ENCODE data around the gene CBR4. TPM values are rescaled to one million over a fixed set of nuclear protein-coding genes. Genes with fewer than 3 reads are reported as not detected.
"Not testable (repeated sequence)": the region's sequence is repeated elsewhere in the genome, so short reads cannot be mapped to it uniquely, and the experiment has no call there.

CBR4 gene
- total and polyA plus RNA-seq, 2 donors (not counting 1 experiment from before 2014, with no cell fraction given): 3.3 to 19.0 TPM

GRCh38 chr4:168955674-168956073 is 54.4 kb downstream of the CBR4 start:
- H3K9me3 ChIP-seq (ENCODE audit: control insufficient read depth, insufficient read depth, low read depth, low read length): no peaks in the 10 kb centered on the region
- H4K20me1 ChIP-seq (ENCODE audit: control insufficient read depth, extremely low read depth, insufficient read depth, low read length): no peaks in the 10 kb centered on the region
- H3K4me1 ChIP-seq (ENCODE audit: control insufficient read depth, extremely low read depth, insufficient read depth, low read length): no peaks in the 10 kb centered on the region
- H3K4me2 ChIP-seq (ENCODE audit: extremely low read depth, insufficient read depth, low read length): no peak overlapping the region
- H3K36me3 ChIP-seq (ENCODE audit: control insufficient read depth, insufficient read depth, low read length): no peaks in the 10 kb centered on the region
- no peak overlapping the region for H3K4me3 ChIP-seq (replicated peaks in 1 of 4; ENCODE audit: control extremely low read depth in 1 of 4, insufficient read depth in 1 of 4, low read depth in 3 of 4, low read length in 4 of 4)
- H3K27me3 ChIP-seq (ENCODE audit: control insufficient read depth, insufficient read depth, low read length): no peaks in the 10 kb centered on the region
- TF ChIP-seq EZH2 (IDR thresholded peaks at IDR 0.05; ENCODE audit: low read length, missing control alignments): no peak
- TF ChIP-seq CTCF (conservative IDR thresholded peaks at IDR 0.05 in 1 of 2, IDR thresholded peaks at IDR 0.05 in 1 of 2; ENCODE audit: low read depth in 1 of 2, low read length in 2 of 2): no peak
- no peak overlapping the region for H3K27ac ChIP-seq (ENCODE audit: insufficient read depth, low read length)
- no peaks in the 10 kb centered on the region for H3K79me2 ChIP-seq (ENCODE audit: control insufficient read depth, insufficient read depth, low read length)
- H2AFZ ChIP-seq (ENCODE audit: low read length): no peak overlapping the region
- H3K9ac ChIP-seq (ENCODE audit: insufficient read depth, low read length): no peak overlapping the region
- no peak for DNase-seq (ENCODE audit: low read depth in 2 of 2)

- not testable (repeated sequence) for H3K27ac ChIP-seq (ENCODE audit: insufficient read depth, low read length); H3K4me1 ChIP-seq (ENCODE audit: control insufficient read depth, extremely low read depth, insufficient read depth, low read length); H3K4me3 ChIP-seq (replicated peaks in 1 of 4; ENCODE audit: control extremely low read depth in 1 of 4, insufficient read depth in 1 of 4, low read depth in 3 of 4, low read length in 4 of 4); H3K36me3 ChIP-seq (ENCODE audit: control insufficient read depth, insufficient read depth, low read length); H3K79me2 ChIP-seq (ENCODE audit: control insufficient read depth, insufficient read depth, low read length); H3K9me3 ChIP-seq (ENCODE audit: control insufficient read depth, insufficient read depth, low read depth, low read length); H3K4me2 ChIP-seq (ENCODE audit: extremely low read depth, insufficient read depth, low read length); H2AFZ ChIP-seq (ENCODE audit: low read length); DNase-seq (ENCODE audit: low read depth in 2 of 2); H4K20me1 ChIP-seq (ENCODE audit: control insufficient read depth, extremely low read depth, insufficient read depth, low read length); H3K9ac ChIP-seq (ENCODE audit: insufficient read depth, low read length); H3K27me3 ChIP-seq (ENCODE audit: control insufficient read depth, insufficient read depth, low read length)
Observed at GRCh38 chr4:168952821-168953246, 57.2 kb downstream of the CBR4 start.

- DNase-seq (ENCODE audit: low read depth in 2 of 2): no peak
- no peak for TF ChIP-seq CTCF (conservative IDR thresholded peaks at IDR 0.05 in 1 of 2, IDR thresholded peaks at IDR 0.05 in 1 of 2; ENCODE audit: low read depth in 1 of 2, low read length in 2 of 2)
- TF ChIP-seq EZH2 (IDR thresholded peaks at IDR 0.05; ENCODE audit: low read length, missing control alignments): no peak
- no peaks in the 10 kb centered on the region for H3K79me2 ChIP-seq (ENCODE audit: control insufficient read depth, insufficient read depth, low read length)
Observed at GRCh38 chr4:168945291-168945690, 64.8 kb downstream of the CBR4 start.

More at GRCh38 chr4:168945291-168945690, 64.8 kb downstream of the CBR4 start:
- no peak overlapping the region for H3K9ac ChIP-seq (ENCODE audit: insufficient read depth, low read length)
- H3K27me3 ChIP-seq (ENCODE audit: control insufficient read depth, insufficient read depth, low read length): no peaks in the 10 kb centered on the region
- no peak overlapping the region for H3K4me3 ChIP-seq (replicated peaks in 1 of 4; ENCODE audit: control extremely low read depth in 1 of 4, insufficient read depth in 1 of 4, low read depth in 3 of 4, low read length in 4 of 4)
- H2AFZ ChIP-seq (ENCODE audit: low read length): no peak overlapping the region
- no peaks in the 10 kb centered on the region for H3K9me3 ChIP-seq (ENCODE audit: control insufficient read depth, insufficient read depth, low read depth, low read length)
- no peak overlapping the region for H3K27ac ChIP-seq (ENCODE audit: insufficient read depth, low read length)
- H3K36me3 ChIP-seq (ENCODE audit: control insufficient read depth, insufficient read depth, low read length): no peaks in the 10 kb centered on the region
- no peak overlapping the region for H3K4me2 ChIP-seq (ENCODE audit: extremely low read depth, insufficient read depth, low read length)
- no peaks in the 10 kb centered on the region for H4K20me1 ChIP-seq (ENCODE audit: control insufficient read depth, extremely low read depth, insufficient read depth, low read length)
- no peaks in the 10 kb centered on the region for H3K4me1 ChIP-seq (ENCODE audit: control insufficient read depth, extremely low read depth, insufficient read depth, low read length)
